Hindlimb muscle (tissue), 1 donor: Measurements from ENCODE around the gene SMAP1. TPM values are rescaled to one million over a fixed set of nuclear protein-coding genes. Genes with fewer than 3 reads are reported as not detected.

Source experiments
- DNase-seq: peaks from one replicate; pipeline ENCODE4 v3.0.0-alpha.2; 2013
- polyA plus RNA-seq: library from polyadenylated mRNA; unstranded; fragments of 120-200 nt; gene quantifications from one replicate; pipeline ENCODE4 v1.2.1, GENCODE V29; 2013; ENCODE audit not compliant: insufficient read length

Gene SMAP1
- polyA plus RNA-seq, 1 donor = 26.9 TPM

DNA sequence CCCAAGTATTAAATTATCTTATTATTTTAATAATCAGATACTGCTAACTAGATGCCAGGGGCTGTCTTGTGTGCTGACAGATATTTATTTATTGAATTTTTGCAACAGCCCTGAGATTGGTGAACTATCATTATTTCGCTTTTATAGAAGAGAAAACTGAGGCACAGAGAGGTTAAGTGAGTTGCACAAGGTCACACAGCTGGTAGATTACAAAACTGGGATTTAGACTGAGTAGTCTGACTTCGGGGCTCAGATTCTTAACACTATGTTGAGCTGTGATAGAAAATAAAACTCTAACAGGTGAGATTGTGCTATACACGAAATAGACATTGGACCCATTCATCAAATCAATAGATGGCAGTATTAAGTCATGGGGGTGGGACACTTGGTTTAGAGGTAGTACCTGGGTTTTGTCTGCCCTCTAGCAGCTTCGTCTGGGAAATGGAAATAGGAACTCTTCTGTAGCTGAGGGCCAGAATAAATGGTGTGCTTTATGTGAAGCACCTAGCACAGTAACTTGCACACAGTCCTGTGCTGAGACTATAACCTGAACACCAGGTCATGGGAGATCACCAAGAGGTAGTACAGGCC is 175.7 kb downstream of the SMAP1 start:
- no peak for DNase-seq

DNA sequence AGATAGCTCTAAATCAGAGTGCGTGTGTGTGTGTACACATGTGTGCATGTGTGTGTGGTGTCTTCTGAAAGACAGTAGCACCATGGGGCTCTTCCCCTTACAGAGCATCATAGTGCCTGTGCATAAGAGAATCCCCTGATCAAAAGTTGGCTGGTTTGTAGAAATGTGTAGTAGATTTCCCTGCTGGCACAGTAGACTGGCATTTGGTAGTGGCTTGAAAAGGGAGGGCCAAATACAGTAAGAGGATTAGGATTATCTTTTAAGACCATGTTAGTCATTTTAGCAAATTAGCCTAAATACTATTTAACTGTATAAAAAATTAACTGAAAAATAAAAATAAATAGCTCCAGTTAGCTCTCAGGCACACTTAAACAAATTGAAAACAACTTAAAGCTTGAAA is 176.6 kb downstream of the SMAP1 start:
- DNase-seq = no peak

DNA sequence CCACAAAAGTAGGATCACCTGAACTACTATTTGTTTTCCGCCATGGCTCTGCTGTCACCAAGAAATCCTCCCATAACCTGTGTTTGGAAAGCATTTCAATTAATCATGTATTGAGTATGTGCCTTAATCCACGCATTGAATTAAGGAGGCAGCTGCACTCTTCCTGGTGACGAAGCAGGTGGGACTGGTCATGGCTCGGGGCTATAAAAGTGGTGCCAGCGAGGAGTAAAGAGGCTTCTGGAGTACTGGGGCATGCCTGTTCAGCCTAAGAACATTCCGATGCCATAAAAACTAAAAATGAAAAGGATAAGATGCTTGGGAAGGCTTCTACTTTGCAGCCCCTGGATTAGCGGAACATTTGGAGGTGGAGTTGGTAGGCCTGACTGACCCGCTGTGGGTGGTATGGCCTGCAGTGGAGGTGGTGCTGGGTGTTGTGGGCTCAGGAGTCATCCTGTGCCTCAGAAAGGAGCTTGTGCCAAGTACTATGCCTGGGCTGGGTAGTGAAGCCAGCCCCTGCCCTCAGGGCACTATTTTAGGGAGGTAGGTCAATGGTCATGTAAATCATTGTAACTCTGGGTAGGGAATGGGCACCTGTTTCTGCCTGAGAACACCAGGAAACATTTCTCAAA is 178.6 kb downstream of the SMAP1 start:
- DNase-seq = no peak

DNA sequence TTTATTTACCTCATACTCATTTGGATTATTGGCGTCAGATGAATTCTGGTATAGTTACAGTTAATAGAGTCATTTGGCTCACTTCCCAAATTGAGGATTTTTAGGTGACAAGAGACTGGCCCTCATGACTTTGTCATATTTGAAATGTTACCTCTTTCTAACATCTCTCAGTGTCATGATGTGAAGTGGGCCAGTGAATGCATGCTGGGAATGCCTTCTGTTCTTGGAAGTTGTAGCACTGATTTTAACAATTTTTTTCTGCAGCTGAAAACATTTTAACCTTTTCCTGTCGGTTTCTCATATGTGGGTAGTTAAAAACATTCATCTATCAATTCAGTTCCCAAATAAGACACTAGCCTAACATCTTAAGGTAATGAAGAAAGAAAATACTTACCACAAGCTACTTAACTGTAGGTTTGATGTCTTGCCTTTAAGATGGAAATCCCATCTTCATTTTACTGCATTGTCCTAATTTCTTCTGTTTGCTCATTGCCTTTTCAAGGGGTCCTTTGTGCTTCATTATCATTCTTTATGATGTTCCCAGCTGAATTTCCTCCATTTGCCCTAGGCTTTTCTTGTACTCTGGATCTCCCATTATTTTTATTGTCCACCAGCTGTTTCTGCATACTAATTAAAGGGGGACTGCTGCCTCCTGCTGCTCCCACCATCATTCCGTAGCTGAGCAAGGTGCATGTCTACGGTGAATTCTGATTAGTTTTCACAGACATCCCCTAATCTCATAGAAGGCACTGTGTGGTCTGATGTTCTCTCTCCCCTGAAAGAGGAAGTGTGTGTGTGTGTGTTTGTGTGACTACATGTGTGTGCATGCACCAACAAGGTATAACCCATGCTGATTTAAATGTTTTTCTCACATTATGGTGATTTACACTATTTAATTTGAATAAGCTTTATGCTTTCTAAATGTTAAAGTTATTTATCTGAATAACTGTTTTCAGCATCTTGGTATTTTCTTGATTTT is 179.7 kb downstream of the SMAP1 start:
- no peak for DNase-seq

DNA sequence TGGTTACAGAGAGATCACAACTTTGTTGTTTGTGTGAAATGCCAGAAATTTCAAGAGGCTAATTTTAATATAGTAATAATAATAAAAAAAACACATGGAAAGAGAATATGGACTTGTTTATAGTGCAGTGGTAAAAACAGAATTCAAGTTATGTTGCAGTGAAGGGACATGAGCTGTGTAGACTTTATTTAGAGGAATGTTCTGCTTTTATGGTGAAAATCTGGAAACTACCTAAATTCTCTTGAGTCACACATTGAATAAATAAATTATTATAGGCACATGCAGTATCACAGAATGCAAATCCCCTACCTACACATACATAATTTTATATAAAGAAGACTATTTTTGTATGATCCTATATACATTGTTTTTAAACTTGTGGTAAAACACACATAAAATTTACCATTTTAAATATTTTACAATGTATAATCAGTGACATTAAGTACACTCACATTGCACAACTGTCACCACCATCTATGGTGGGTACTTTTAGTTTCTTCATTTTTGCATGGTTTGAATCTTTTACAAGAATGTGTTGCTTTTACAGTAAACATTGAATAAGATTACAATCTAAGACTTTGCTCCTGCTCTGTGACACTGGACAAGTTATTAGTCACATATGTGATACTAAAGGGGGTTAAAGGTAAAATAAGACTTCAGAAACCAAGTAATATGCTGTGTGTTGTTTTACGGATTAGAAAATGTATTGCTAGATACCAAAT is 181.8 kb downstream of the SMAP1 start:
- DNase-seq = no peak

DNA sequence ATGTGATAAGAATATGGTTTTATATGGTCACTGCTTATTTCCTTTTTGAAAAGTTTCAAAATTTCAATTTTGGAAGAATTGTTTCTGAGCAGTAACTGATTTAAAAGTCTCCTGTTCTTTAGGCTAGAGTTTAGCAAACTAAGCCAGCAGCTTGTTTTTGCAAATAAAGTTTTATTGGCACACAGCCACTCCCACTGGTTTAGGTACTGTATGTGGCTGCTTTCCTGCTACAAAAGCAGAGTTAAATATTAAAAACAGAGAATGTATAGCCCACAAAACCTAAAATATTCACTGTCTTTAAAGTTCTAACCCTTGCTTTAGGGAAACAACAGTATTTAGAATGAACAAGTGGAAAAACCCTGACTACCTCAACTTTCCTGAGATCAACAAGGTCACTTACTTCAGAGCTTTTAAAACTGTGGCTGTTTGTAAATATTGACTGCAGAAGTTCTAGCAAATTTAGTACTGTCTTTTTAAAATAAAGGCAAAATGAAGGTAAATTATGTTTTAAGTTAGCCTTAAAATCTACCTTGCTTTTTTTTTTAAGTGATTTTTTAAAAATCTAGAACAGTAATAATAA is 185.1 kb downstream of the SMAP1 start:
- no peak for DNase-seq

DNA sequence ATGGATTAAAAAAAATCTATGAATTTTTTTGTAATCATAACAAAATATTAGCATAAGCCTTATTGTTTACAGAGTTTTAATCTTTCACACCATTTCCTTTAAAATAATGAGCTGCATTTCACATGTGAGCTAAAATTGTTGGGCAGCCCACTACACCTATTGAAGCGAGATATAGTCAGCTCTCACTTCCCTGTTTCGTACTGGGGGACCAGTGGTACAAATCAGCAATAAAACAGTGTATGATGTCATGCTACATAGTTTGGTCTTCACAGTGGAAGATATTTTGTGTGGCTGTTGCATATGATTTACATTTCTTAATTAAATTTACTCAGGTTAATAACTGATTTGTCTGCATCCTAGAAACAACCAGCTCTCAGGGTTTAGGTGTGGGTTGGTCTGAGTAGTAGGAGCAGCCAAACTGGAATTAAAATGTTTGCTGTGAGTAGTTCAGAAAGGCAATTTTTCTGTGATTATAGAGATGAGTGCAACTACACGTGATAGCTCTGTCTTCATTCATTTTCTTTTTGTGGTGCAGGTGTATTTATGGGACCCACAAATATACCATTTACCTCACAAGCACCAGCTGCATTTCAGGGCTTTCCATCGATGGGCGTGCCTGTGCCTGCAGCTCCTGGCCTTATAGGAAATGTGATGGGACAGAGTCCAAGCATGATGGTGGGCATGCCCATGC is 189.8 kb downstream of the SMAP1 start:
- DNase-seq = no peak

DNA sequence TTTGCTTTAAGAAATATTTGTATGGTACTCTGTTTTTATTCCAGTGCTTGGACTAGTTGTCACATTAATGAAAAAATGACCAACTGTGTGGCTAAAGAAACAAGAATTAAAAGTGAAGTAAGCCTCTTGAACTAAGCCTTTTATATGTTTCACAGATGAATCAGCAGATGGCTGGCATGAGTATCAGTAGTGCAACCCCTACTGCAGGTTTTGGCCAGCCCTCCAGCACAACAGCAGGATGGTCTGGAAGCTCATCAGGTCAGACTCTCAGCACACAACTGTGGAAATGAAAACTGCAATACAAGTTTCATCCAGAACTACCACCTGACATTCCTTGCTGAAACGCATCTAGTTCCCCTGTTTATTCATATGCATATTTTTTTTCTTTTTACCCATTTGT is 192.4 kb downstream of the SMAP1 start:
- DNase-seq = no peak

DNA sequence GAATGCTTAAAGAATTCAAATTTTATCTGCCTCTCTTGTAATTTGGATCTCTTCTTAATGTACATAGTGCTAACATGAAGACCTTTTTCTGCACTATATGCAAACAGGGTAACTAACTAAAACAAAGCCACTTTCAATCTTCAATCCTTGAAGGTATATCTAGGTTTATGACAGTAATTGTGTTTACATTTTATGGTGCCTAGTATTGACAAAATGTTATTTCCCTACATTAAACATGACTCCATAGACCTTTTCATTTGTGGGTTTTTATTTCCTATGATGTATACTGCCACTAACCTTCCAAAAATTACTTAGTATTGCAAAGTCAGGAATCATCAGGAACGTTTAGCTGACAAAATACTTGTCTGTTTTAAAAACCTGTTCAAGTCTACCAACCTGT is 193.2 kb downstream of the SMAP1 start:
- DNase-seq = no peak

DNA sequence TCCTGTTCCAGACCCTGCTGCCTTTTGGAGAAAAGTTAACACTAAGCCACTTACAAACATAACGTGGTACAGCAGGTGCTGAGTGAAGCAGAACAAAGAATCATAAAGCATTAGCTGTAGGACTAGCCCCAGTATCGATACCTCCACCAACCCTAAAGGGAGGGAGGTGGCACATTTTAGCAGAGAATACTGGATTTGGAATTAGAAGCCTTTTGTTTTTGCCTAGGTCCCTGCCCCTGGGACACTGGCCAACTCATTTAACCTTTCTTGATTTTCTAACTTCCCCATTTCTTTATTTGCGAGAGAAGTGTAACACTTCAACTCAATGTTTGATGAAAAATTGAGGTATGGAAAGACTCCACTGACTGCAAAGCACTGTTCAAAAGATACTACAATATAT is 195.7 kb downstream of the SMAP1 start:
- DNase-seq = no peak

DNA sequence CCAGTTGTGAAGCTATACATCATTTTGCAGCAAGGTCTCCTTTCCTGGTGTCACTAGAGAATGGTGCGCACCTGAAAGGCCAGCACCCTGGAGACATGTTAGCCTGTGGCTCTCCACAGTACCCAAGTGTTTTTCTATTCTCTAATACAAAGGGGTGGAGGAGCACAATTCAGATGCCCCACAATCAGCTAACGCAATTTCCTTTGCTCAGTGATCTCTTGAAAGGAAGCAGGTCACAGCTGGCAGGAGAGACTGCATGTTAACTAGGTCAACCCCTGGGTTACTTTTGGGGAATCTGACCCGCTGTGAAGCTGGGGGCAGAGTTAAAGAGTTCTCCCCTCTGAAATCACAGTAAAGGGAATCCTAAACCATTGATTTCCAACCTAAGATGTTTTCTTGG is 196.7 kb downstream of the SMAP1 start:
- no peak for DNase-seq

DNA sequence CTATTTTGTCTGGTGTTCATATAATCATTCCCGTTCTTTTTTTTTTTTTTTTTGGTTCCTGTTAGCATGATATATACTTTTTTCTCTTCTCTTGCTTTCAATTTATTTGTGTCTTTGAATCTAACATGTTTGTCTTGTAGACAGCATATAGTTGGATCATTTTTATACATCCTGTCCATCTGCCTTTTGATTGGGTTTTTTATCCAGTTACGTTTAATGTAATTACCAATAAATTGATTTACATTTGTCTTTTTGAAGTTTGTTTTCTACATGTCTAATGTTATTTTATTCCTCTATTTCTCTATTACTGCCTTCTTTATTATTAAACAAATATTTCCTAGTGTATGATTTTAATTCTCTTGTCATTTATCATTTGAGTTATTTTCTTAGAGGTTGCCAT is 204.8 kb downstream of the SMAP1 start:
- no peak for DNase-seq

DNA sequence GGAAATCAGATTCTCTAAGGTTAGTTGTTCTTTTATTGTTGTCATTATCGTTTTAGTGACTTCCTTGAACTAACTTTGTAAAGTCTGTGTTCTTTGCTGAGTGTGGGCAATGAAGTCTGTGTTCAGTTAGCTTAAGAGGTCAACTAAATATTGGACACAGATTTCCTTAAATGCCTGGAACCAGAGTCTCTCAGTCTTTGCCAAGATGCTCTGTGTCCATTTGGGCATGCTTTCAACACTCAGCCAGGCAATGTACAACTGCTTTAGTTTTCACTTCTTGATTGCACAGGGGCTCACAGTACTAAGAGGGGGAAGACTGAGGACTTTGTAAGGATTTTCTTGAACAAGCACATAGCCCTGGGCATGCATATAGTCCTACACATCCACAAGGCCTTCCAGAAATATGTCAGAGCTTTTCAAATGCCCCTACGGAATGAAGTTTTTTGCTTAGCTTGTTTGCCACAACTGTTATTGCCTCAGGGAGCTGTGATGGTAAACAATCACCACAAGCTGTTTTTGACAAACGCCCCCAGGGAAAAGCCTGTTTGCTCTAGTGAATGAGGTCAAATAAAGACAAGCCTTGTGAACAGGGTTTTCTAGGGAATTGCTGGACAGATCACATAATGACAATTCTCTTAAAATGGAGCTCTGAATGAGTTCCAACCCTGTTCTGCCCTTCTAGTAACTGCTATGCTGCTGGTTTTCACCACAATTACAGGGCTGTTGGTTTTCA is 206.7 kb downstream of the SMAP1 start:
- no peak for DNase-seq

DNA sequence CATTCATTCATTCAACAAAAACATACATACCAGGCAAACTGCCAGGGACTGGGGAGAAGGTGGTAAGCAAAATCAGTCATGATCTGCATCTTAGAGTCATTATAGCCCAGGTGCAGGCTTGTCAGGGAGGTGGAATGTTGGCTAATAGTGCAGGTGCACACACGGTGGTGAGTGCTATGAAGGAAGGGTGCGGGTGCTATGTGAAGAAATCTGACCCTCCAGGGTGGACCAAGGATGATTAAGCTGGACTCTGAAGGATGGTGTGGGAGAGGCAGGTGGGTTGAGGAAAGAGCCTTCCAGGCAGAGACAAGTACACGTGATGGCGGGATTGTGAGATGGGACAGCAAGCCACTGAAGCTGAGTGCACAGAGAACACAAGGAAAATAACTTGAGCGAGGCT is 211.8 kb downstream of the SMAP1 start:
- DNase-seq = no peak

DNA sequence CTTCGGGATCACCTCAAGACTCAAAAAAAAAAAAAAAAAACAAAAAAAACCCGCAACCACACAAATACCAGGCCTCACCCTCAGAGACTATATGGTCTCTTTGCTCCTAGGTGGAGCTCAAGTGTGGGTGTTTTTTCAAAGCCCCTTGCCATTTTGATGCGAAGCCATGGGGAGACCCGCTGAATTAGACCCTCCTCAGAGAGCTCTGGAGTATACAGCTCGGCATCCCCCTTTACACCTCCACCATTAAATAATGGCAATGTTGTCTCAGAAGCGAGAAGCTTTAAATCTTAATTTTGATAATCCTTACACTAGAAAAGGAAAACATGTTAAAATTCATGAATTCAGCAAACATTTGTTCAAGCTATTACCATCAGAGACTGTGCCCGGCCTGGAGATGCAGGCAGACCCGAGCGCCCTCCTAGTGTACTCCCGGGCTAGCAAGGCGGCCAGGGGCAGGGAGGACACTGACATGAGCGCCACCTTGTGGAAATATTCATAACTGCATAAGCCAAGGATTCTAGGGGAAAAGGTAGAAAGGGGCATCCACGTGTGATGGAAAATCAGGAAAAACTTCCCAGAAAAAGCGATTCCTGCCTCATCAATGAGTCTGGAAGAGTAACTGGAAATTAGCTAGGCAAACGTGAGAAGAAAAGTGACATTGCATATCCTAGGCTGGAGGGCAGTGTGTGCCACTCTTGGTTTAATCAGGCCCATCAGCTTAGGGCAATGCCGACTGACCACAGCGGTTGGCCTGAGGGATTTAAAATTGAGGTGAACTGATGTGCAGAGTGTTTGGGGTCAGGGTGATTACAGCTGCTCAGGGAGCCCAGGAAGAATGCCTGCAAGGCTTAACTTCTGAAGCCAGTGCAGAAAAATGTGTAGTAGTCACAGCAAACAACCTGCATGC is 216.6 kb downstream of the SMAP1 start:
- DNase-seq = peak; percentile 19

DNA sequence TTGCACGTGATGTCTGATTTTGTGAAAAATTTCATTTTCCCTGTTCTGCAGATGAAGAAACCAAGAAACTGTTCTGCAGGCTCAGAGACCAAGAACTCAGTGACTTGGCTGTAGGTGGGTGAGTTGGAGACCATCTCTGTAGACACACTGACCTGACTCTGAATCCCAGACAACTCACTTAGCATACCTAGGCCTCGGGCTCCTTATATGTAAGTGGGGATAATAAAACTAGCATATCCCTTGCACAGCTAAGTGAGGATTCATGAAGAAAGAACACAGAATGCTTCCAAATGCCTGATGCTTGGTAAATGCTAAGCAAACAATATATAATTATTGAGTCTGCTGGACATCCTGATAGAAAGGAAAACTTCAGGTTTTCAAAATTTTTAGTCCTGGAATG is 218.4 kb downstream of the SMAP1 start:
- no peak for DNase-seq

DNA sequence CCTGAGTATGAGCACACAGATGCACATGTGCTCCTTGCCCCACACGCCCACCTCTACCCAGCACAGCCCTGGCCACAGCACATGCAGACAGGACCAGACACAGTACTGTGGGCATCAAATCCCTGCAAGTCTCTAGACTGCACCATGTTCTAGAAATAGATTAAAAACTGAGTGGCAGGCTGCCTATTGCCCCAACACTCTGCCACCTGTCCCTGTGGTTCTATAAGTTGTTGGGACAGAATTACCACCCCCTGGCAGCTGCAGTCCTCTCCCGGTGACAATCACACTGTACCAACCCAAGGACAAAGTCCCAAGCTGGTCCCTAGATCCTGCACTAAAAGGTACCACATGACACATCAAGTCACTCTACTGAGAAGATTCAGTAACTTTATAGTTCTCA is 219.0 kb downstream of the SMAP1 start:
- no peak for DNase-seq

DNA sequence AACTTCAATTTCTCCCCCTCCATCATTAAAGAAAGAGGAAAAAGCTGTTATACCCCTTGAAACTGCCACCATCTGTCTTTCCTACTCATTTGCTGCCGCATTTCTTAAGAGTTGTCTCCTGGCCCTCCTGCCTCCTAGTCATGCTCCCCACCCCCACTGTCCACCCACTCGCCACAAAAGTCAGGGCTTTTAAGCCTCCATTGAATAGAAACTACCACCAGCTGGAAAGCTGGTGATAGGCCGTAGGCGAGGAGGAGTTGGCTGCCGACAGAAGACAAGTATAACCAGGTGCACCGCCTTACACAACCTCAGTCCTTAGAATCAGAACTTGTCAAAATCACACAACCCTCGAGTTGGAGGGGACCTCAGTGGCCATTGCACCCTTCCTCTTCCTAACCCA is 221.6 kb downstream of the SMAP1 start:
- no peak for DNase-seq

DNA sequence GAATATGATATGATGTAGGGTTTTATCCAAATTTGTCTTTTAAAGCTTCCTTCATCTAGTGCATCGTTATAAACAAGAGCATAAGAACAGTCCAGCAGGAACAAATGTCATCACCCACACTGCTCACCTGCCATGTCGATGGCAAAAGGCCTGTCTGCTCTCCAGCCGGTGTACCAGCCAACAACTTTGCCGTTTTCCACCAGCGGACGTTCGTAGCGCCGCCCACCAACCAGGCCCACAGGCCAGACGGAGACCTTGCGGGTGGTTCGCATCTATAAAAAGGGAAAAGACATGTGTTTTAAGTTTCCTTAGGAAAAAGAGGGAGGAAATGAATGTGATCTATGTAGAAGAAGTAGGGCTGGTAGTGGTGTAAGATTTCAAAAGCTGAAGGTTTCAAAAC is 226.3 kb downstream of the SMAP1 start:
- no peak for DNase-seq

DNA sequence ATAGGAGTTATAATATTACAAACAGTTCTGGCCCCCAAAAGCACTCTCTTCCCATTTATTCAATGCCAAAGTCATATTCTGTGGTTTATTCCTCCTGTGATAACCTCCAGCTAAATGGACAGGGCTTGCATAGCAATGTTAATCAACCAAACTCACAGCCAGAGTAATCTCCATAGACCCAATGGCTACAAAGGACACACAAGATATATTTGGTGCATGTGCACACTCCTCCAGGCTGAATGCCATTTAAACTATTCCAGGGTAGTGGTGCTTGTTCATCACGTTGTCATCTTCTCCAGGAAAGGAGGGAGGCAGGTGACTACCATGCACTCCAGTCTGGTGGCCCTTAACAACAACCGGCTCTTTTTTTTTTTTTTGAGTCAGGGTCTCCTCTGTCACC is 232.4 kb downstream of the SMAP1 start:
- no peak for DNase-seq
